HG02884 (cell line): Measurements from ENCODE around the gene ZBTB37.
A peak's percentile ranks its signal among the peaks of the same experiment; 100 is the strongest.
"Not testable (repeated sequence)": the region's sequence is repeated elsewhere in the genome, so short reads cannot be mapped to it uniquely, and the experiment has no call there.

Experiments used
- ATAC-seq: cut with Tn5 transposase; IDR thresholded peaks from one replicate; pipeline ENCODE4 v1.9.1; 2021; ENCODE audit warnings: mild to moderate bottlenecking, moderate library complexity; ENCODE audit not compliant: unreplicated experiment

The ZBTB37 gene

GRCh38 chr1:173864179-173864867 lies 3.9 kb upstream of the ZBTB37 start:
- ATAC-seq = no peak

DNA sequence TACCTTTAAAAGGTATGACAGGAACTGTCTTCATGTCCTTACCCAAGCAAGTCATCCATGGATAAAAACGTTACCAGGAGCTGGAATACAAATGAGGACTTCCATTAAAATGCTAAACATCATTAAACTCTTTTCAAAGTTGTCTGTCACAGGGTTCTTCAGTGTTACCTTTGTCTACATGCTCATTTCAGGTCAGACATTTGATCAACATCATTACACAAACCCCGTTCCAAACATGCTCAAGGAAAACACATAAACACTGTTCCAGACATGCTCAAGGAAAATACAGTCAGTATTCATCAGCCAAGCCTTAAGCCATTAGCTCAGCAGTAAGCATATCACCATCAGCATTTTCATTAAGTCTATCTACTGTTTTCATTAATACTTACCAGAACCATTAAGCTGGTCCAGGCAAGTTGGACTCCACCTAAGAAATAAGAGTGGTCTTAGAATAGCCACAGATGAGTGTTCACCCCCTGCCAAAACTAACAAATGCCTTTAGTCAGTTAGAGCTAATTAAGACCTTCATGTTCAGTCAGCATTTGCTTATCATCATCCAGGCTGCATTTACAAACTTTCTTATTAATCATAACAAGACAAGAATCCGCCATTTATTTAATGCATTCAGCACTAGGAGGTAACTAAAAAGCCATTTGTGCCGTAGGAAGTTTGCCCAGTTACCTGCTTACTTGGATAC lies 2.6 kb upstream of the ZBTB37 start:
- no peak for ATAC-seq

- no peak for ATAC-seq
Observed at GRCh38 chr1:173866413-173867115, 1.6 kb upstream of the ZBTB37 start.

GRCh38 chr1:173867141-173867752 lies 933 bp upstream of the ZBTB37 start:
- peak; percentile 2 for ATAC-seq

GRCh38 chr1:173867753-173868265 lies 371 bp upstream of the ZBTB37 start, which contains the start of gene GAS5:
TSS of gene GAS5 (minus strand) at chr1:173867989.
- peak; percentile 68 for ATAC-seq

GRCh38 chr1:173869021-173869359 lies 810 bp downstream of the ZBTB37 start:
- no peak for ATAC-seq

DNA sequence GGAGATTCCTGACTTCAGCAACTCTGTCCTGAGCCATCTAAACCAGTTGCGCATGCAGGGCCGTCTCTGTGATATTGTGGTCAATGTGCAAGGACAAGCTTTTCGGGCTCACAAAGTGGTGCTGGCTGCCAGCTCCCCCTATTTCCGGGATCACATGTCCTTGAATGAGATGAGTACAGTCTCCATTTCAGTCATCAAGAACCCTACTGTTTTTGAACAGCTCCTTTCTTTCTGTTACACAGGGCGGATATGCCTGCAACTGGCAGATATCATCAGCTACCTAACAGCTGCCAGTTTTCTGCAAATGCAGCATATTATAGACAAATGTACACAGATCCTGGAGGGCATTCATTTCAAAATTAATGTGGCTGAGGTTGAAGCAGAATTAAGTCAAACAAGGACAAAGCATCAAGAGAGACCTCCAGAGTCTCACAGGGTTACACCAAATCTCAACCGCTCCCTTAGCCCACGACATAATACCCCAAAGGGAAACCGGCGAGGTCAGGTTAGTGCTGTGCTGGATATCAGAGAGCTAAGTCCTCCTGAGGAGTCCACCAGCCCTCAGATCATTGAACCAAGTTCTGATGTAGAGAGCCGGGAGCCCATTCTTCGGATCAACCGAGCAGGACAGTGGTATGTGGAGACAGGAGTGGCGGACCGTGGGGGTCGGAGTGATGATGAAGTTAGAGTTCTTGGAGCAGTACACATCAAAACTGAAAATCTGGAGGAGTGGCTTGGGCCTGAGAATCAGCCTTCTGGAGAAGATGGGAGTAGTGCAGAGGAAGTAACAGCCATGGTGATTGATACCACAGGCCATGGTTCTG lies 2.3 kb downstream of the ZBTB37 start:
- no peak for ATAC-seq

DNA sequence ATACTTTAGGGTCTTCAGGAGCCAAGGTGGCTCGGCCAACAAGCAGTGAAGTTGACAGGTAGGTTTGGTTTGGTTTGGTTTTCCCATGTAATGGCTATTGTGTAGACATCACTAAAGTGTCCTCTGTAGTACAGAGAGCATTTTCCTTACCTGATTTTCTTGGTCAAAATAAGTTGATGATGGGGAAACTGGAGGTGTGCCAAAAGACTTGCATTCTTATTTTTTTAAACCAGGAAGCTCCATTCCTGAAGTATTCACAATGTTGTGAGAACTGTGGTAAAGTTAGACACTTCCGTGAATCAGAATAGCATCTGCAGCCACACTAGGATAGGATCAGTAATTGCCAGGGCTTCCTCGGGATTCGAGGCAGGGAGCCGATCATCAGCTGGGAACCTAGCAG lies 2.9 kb downstream of the ZBTB37 start:
- no peak for ATAC-seq

- no peak for ATAC-seq
Observed at GRCh38 chr1:173871500-173871899, 3.3 kb downstream of the ZBTB37 start.

- ATAC-seq = no peak
Observed at GRCh38 chr1:173876732-173877131, 8.6 kb downstream of the ZBTB37 start.

DNA sequence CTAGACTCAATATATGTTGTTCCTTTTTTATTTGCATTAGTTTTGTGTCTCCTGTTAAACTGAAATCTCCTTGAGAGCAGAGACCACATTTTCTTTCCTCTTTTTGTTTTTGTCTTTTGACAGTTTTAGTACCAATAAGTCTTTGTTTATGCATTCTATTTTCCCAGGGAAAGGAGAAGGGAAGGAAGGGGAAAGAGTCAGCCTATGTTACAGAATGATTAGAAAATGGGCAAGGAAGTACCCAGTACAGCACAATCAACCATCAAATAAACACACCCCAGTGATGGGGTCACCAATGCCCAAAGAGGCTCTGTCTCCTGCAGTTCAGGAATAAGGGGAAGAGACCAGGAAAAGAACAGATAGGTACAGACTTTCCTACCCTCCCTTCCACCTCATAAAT lies 10.1 kb downstream of the ZBTB37 start:
- ATAC-seq = no peak

- not testable (repeated sequence) for ATAC-seq
Observed at GRCh38 chr1:173881117-173881516, 12.9 kb downstream of the ZBTB37 start.

DNA sequence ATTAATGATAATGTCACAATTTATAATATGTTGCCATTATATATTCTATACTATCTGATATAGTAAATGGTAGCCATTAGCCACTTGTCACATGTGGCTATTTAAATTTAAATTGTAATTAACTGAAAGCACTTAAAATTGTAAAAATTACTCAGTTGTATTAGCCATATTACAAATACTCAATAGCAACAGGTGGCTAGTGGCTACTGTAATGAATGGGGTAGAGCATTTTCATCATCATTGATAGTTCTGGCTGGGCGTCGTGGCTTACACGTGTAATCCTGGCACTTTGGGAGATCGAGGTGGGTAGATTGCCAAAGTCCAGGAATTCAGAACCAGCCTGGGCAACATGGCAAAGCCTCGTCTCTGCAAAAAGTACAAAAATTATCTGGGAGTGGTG lies 16.5 kb downstream of the ZBTB37 start:
- ATAC-seq = no peak

GRCh38 chr1:173886746-173887611 lies 18.8 kb downstream of the ZBTB37 start:
- no peak for ATAC-seq

GRCh38 chr1:173887627-173888026 lies 19.4 kb downstream of the ZBTB37 start:
- ATAC-seq = no peak

DNA sequence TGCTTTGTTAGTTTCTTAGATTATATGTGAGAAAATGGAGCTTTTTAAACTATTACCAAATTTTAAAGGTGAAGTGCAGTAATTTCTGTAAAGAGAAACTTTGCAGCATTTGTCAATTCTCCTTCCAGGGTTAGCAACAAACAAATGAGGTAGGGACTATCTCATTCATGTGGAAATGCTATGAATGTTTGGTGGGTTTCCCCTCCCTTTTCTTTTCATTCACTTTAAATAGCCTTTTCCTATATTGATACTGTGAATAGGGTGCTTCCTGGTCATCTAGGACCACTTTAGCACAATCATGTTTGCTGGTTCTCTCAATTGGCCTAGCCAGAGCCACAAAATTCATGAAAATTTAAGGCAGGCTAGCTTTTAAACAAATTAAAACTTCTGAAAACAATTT lies 20.6 kb downstream of the ZBTB37 start:
- no peak for ATAC-seq

- no peak for ATAC-seq
Observed at GRCh38 chr1:173889885-173890284, 21.7 kb downstream of the ZBTB37 start.

DNA sequence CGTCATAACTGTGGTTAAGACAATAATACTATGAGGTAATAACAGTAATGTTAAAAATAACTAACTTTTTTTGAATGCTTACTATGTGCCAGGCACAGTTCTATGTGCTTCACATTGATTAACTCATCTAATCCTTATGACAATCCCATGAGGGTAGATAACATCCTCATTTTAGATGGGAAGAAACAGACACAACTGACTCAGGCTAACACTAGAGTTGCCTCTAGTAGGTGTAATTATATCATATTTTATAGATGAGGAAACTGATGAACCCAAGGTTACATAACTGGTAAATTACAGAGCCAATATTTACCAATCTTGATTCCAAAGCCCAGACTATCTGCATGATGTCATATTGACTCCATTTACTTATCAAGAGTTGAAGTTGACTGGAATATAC lies 25.4 kb downstream of the ZBTB37 start:
- no peak for ATAC-seq

DNA sequence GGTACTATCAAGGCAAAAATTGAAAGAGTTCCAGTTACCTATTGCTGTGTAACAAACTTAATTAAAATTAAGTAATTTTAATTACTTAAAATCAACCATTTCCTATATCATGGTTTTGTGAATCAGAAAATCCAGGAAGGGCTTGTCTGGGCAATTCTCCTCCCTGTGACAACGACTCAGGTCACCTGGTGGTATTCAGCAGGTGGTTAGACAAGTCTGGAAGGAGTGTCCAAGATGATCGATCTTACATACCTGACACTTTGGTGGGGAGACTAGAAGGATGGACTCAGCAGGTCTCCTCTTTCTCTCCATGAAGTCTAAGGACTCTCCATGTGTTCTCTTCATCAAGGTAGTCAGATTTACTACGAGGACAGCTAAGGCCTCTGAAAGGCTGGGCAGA lies 26.0 kb downstream of the ZBTB37 start:
- ATAC-seq = no peak

DNA sequence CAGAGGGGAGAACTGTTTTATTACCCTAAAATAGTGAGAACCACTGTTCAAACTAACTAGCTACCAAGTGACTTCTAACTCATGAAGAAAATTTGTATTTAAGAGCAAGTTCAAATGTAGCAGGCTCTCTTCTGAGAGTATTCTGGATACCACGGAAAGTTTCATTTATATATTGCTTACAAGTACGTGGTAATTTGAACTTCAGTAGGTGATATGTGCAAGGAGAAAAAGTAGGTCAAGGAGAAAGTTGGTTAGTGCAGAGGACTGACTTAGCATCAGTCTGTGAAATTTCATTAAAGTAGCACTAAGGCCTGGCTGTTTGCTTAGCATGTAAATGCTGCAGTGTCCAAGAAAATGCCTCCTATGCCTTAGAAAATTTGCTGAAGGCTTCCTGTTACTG lies 32.2 kb downstream of the ZBTB37 start:
- ATAC-seq = no peak
